HepG2 (cell line): ENCODE results near the gene TNFAIP2. TPM values are rescaled to one million over a fixed set of nuclear protein-coding genes. Genes with fewer than 3 reads are reported as not detected.

Experiments used
- ADNP ChIP-seq: sonication (generic); formaldehyde crosslinking; IDR thresholded peaks from 2 replicates; pipeline ENCODE4 v1.4.0; 2020; ENCODE audit warnings: missing genetic modification reagents
- ARNT2 ChIP-seq: sonication (generic); formaldehyde crosslinking; IDR thresholded peaks from 2 replicates; pipeline ENCODE4 v1.8.0; 2022; ENCODE audit warnings: mild to moderate bottlenecking, low read depth, missing genetic modification reagents, moderate library complexity
- EED ChIP-seq: sonication (generic); formaldehyde crosslinking; IDR thresholded peaks from 2 replicates; pipeline ENCODE4 v1.5.0; 2020; ENCODE audit warnings: mild to moderate bottlenecking, missing genetic modification reagents
- ETV5 ChIP-seq: IDR thresholded peaks from 2 replicates; pipeline ENCODE4 v1.6.1; 2018; ENCODE audit warnings: missing biosample characterization, missing genetic modification reagents, inconsistent platforms, borderline replicate concordance
- HDAC2 ChIP-seq: sonication (generic); formaldehyde crosslinking; IDR thresholded peaks from 2 replicates; pipeline ENCODE4 v1.4.0; 2020; ENCODE audit warnings: missing genetic modification reagents
- MIER2 ChIP-seq: IDR thresholded peaks from 2 replicates; pipeline ENCODE4 v1.6.1; 2016; ENCODE audit warnings: missing biosample characterization, missing genetic modification reagents
- NFE2L1 ChIP-seq: sonication (generic); formaldehyde crosslinking; IDR thresholded peaks from 2 replicates; pipeline ENCODE4 v1.4.0; 2020; ENCODE audit warnings: missing genetic modification reagents, mild to moderate bottlenecking, borderline replicate concordance
- SYNCRIP ChIP-seq: fragments of 200-400 bp; formaldehyde crosslinking; IDR thresholded peaks from 2 replicates; pipeline ENCODE4 v1.6.1; 2018; ENCODE audit warnings: mild to moderate bottlenecking, low read depth, low read length; ENCODE audit not compliant: insufficient read depth
- ZNF570 ChIP-seq: sonication (generic); formaldehyde crosslinking; IDR thresholded peaks from 2 replicates; pipeline ENCODE4 v1.4.0; 2020; ENCODE audit warnings: mild to moderate bottlenecking, missing genetic modification reagents, borderline replicate concordance
- ZZZ3 ChIP-seq: sonication (generic); formaldehyde crosslinking; IDR thresholded peaks from 2 replicates; pipeline ENCODE4 v1.4.0; 2020; ENCODE audit warnings: missing genetic modification reagents, mild to moderate bottlenecking, borderline replicate concordance
- polyA plus RNA-seq, 8 experiments: library from polyadenylated mRNA; depleted of rRNA in 3 of 8; stranded (reverse) in 7 of 8; unstranded in 1 of 8; fragments of >200 nt; fragmentation: Illumina TruSeq in 4 of 8; extraction: Trizol in 4 of 8; gene quantifications; 2 replicates each; pipeline versions ENCODE4 v1.2.1 to v1.2.3, GENCODE V29; 2011 to 2016; ENCODE audit warnings: low read depth in 4 of 8, missing spikeins in 1 of 8, mixed read lengths in 1 of 8; ENCODE audit not compliant: insufficient read depth in 1 of 8
- total RNA-seq, 5 experiments: library from RNA; depleted of rRNA; stranded (reverse); fragments of >200 nt; fragmentation: Illumina TruSeq; extraction: Trizol; gene quantifications; 2 replicates each; pipeline ENCODE4 v1.2.3, GENCODE V29; 2016; ENCODE audit warnings: low read depth in 1 of 5
- TF ChIP-seq, protein P1 (sequence below): sonication (generic); formaldehyde crosslinking; IDR thresholded peaks from 2 replicates; pipeline ENCODE4 v1.4.0; 2020; ENCODE audit warnings: missing genetic modification reagents
- TF ChIP-seq, protein P2 (sequence below): IDR thresholded peaks from 2 replicates; pipeline ENCODE4 v1.6.1; 2016; ENCODE audit warnings: missing compliant biosample characterization, missing genetic modification reagents, borderline replicate concordance
- TF ChIP-seq, protein P3 (sequence below): sonication (generic); formaldehyde crosslinking; IDR thresholded peaks from 2 replicates; pipeline ENCODE4 v1.5.0; 2020; ENCODE audit warnings: mild to moderate bottlenecking, missing genetic modification reagents, moderate library complexity
- TF ChIP-seq, protein P4 (sequence below): sonication (generic); formaldehyde crosslinking; IDR thresholded peaks from 2 replicates; pipeline ENCODE4 v1.5.1; 2020; ENCODE audit warnings: mild to moderate bottlenecking, missing genetic modification reagents, borderline replicate concordance
- TF ChIP-seq, protein P5 (sequence below): sonication (generic); formaldehyde crosslinking; IDR thresholded peaks from 2 replicates; pipeline ENCODE4 v1.5.0; 2020; ENCODE audit warnings: missing genetic modification reagents

TNFAIP2 gene
- total and polyA plus RNA-seq, 2 of the 13 experiments (the other 11 are each of a cell fraction or from before 2014, with no cell fraction given) = 0.46 to 1.5 TPM

DNA sequence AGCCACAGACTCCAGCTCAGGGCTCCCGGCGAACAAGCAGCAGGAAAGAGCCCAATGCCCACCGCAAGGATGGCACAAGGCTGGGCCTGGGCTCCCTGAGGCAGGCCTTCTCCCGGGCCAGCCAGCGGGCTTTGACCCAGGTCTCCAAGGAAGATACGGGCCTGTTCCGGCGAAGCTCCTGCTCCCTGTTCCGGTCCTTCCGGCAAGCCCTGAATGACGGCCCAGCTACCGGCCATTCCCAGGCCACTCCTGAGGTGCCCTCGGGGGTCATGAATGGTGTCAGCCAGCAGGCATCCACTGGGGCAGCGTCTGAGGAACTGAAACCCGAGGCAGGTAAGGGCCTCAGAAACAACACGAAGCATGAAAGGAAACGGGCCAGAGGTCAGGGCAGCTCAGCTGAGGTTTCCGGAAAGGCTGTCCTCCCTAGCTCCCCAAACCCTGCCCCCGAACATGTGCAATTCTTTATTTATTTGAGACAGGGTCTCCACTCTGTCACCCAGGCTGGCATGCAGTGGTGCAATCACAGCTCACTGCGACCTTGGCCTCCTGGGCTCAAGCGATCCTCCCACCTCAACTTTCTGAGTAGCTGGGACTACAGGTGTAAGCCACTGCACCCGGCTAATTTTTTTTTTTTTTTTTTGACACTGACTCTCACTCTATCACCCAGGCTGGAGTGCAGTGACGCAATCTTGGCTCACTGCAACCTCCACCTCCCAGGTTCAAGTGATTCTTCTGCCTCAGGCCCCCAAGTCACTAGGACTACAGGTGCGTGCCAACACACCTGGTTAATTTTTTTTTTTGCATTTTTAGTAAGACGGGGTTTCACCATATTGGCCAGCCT is 22.8 kb upstream of the TNFAIP2 start (continued):
- TF ChIP-seq, protein P1, sequence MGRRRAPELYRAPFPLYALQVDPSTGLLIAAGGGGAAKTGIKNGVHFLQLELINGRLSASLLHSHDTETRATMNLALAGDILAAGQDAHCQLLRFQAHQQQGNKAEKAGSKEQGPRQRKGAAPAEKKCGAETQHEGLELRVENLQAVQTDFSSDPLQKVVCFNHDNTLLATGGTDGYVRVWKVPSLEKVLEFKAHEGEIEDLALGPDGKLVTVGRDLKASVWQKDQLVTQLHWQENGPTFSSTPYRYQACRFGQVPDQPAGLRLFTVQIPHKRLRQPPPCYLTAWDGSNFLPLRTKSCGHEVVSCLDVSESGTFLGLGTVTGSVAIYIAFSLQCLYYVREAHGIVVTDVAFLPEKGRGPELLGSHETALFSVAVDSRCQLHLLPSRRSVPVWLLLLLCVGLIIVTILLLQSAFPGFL (CRISPR knock-in tag) = no peak
- TF ChIP-seq HDAC2 (CRISPR knock-in tag) (peak; percentile 92), ZZZ3 (CRISPR knock-in tag) (no peak), ADNP (CRISPR knock-in tag) (no peak), ETV5 (peak; percentile 96), MIER2 (0 out of 2 replicates have a peak, but pooled peaks have one; percentile 23), ZNF570 (CRISPR knock-in tag) (no peak), SYNCRIP (no peak), EED (no peak), ARNT2 (CRISPR knock-in tag) (no peak; the same call in 1 of the 2 replicates), NFE2L1 (CRISPR knock-in tag) (no peak)
- TF ChIP-seq, protein P2, sequence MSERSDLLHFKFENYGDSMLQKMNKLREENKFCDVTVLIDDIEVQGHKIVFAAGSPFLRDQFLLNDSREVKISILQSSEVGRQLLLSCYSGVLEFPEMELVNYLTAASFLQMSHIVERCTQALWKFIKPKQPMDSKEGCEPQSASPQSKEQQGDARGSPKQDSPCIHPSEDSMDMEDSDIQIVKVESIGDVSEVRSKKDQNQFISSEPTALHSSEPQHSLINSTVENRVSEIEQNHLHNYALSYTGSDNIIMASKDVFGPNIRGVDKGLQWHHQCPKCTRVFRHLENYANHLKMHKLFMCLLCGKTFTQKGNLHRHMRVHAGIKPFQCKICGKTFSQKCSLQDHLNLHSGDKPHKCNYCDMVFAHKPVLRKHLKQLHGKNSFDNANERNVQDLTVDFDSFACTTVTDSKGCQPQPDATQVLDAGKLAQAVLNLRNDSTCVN = no peak
- TF ChIP-seq, protein P3, sequence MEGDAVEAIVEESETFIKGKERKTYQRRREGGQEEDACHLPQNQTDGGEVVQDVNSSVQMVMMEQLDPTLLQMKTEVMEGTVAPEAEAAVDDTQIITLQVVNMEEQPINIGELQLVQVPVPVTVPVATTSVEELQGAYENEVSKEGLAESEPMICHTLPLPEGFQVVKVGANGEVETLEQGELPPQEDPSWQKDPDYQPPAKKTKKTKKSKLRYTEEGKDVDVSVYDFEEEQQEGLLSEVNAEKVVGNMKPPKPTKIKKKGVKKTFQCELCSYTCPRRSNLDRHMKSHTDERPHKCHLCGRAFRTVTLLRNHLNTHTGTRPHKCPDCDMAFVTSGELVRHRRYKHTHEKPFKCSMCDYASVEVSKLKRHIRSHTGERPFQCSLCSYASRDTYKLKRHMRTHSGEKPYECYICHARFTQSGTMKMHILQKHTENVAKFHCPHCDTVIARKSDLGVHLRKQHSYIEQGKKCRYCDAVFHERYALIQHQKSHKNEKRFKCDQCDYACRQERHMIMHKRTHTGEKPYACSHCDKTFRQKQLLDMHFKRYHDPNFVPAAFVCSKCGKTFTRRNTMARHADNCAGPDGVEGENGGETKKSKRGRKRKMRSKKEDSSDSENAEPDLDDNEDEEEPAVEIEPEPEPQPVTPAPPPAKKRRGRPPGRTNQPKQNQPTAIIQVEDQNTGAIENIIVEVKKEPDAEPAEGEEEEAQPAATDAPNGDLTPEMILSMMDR (CRISPR knock-in tag) = peak; percentile 8; the same call in 1 of the 2 replicates
- TF ChIP-seq, protein P4, sequence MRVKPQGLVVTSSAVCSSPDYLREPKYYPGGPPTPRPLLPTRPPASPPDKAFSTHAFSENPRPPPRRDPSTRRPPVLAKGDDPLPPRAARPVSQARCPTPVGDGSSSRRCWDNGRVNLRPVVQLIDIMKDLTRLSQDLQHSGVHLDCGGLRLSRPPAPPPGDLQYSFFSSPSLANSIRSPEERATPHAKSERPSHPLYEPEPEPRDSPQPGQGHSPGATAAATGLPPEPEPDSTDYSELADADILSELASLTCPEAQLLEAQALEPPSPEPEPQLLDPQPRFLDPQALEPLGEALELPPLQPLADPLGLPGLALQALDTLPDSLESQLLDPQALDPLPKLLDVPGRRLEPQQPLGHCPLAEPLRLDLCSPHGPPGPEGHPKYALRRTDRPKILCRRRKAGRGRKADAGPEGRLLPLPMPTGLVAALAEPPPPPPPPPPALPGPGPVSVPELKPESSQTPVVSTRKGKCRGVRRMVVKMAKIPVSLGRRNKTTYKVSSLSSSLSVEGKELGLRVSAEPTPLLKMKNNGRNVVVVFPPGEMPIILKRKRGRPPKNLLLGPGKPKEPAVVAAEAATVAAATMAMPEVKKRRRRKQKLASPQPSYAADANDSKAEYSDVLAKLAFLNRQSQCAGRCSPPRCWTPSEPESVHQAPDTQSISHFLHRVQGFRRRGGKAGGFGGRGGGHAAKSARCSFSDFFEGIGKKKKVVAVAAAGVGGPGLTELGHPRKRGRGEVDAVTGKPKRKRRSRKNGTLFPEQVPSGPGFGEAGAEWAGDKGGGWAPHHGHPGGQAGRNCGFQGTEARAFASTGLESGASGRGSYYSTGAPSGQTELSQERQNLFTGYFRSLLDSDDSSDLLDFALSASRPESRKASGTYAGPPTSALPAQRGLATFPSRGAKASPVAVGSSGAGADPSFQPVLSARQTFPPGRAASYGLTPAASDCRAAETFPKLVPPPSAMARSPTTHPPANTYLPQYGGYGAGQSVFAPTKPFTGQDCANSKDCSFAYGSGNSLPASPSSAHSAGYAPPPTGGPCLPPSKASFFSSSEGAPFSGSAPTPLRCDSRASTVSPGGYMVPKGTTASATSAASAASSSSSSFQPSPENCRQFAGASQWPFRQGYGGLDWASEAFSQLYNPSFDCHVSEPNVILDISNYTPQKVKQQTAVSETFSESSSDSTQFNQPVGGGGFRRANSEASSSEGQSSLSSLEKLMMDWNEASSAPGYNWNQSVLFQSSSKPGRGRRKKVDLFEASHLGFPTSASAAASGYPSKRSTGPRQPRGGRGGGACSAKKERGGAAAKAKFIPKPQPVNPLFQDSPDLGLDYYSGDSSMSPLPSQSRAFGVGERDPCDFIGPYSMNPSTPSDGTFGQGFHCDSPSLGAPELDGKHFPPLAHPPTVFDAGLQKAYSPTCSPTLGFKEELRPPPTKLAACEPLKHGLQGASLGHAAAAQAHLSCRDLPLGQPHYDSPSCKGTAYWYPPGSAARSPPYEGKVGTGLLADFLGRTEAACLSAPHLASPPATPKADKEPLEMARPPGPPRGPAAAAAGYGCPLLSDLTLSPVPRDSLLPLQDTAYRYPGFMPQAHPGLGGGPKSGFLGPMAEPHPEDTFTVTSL (CRISPR knock-in tag) = peak; percentile 52; the same call in 1 of the 2 replicates
- TF ChIP-seq, protein P5, sequence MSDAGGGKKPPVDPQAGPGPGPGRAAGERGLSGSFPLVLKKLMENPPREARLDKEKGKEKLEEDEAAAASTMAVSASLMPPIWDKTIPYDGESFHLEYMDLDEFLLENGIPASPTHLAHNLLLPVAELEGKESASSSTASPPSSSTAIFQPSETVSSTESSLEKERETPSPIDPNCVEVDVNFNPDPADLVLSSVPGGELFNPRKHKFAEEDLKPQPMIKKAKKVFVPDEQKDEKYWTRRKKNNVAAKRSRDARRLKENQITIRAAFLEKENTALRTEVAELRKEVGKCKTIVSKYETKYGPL = peak; percentile 30; the same call in 1 of the 2 replicates
